Lower leg skin (tissue), 4 donors: ENCODE measurements around the gene LRRC36. TPM values are rescaled to one million over a fixed set of nuclear protein-coding genes. Genes with fewer than 3 reads are reported as not detected.
"Not testable (repeated sequence)": the region's sequence is repeated elsewhere in the genome, so short reads cannot be mapped to it uniquely, and the experiment has no call there.

Experiments
- DNase-seq, 2 donors: peaks; one replicate each; pipeline ENCODE4 v3.0.0-alpha.2; 2019; ENCODE audit warnings: low spot score in 2 of 2
- H3K4me3 ChIP-seq: fragments of 200-600 bp; sonication (generic); 2 replicates; pipeline ENCODE4 v1.5.1; 2017; ENCODE audit warnings: mild to moderate bottlenecking, low read depth; ENCODE audit not compliant: poor library complexity, severe bottlenecking
- POLR2A ChIP-seq, 2 donors: fragments of 450-650 bp; IDR thresholded peaks; one replicate each; pipeline ENCODE4 v1.6.1; 2016 to 2017; ENCODE audit warnings: antibody characterized with exemption in 2 of 2, mild to moderate bottlenecking in 1 of 2, moderate library complexity in 1 of 2
- WGBS, 2 donors: methylation state at CpG; one replicate each; pipeline ENCODE4 v1.1.5; 2018; 5-methylcytosine and 5-hydroxymethylcytosine counted together
- intact Hi-C: fragments of 100-400 bp; cut with DNase I; formaldehyde crosslinking; loops from one replicate; pipeline ENCODE4 v1.15.0; 2023; ENCODE audit warnings: low total_unique reads
- total RNA-seq, 4 donors: library from RNA; depleted of rRNA; stranded (reverse); fragments of >200 nt; gene quantifications; one replicate each; pipeline ENCODE4 v1.1.0, GENCODE V29; 2016
- TF ChIP-seq, protein P1 (sequence below), 3 donors: fragments of 450-650 bp; IDR thresholded peaks; one replicate each; pipeline ENCODE4 v1.5.1; 2016; ENCODE audit warnings: antibody characterized with exemption in 3 of 3, mild to moderate bottlenecking in 3 of 3, moderate library complexity in 2 of 3

LRRC36 gene
- total RNA-seq, 4 donors from 2014 or later, result 0.26 to 0.64 TPM; not detected in 2

DNA sequence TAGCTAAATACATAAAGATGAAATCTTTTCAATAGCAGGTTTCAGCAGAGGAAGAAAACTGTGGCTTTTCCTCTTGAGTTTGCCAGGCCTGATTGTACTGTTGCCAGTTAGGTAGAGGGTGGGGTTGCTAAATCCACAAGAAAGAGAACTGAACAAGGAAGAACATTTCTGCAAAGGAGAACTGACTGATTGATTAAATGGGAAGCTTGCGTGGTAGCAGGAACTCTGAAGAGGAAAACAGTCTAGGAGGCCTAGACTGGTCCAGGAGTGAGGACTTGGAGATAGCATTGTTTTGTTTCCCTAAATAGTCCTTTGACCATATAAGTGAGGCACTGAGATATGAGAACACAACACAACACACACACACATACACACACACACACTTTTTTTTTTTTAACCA, 18.8 kb downstream of the LRRC36 start:
- H3K4me3 ChIP-seq, result no peak overlapping the region
- WGBS, 2 donors, result 67 to 72% methylated on average over 1 of the region's 1 CpG
- no peak for DNase-seq
- TF ChIP-seq POLR2A (IDR thresholded peaks at IDR 0.05), result no peak
- TF ChIP-seq, protein P1, sequence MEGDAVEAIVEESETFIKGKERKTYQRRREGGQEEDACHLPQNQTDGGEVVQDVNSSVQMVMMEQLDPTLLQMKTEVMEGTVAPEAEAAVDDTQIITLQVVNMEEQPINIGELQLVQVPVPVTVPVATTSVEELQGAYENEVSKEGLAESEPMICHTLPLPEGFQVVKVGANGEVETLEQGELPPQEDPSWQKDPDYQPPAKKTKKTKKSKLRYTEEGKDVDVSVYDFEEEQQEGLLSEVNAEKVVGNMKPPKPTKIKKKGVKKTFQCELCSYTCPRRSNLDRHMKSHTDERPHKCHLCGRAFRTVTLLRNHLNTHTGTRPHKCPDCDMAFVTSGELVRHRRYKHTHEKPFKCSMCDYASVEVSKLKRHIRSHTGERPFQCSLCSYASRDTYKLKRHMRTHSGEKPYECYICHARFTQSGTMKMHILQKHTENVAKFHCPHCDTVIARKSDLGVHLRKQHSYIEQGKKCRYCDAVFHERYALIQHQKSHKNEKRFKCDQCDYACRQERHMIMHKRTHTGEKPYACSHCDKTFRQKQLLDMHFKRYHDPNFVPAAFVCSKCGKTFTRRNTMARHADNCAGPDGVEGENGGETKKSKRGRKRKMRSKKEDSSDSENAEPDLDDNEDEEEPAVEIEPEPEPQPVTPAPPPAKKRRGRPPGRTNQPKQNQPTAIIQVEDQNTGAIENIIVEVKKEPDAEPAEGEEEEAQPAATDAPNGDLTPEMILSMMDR (IDR thresholded peaks at IDR 0.05), result no peak
- intact Hi-C loops, result no loop called here

GRCh38 chr16:67346341-67346740, 19.7 kb downstream of the LRRC36 start:
- 73 to 82% methylated on average over 3 of the region's 3 CpGs for WGBS, 2 donors
- H3K4me3 ChIP-seq, result no peak overlapping the region
- intact Hi-C loops, result no loop called here
- no peak for DNase-seq
- TF ChIP-seq, protein P1 (IDR thresholded peaks at IDR 0.05), result no peak
- no peak for TF ChIP-seq POLR2A (IDR thresholded peaks at IDR 0.05)

GRCh38 chr16:67349172-67349571, 22.6 kb downstream of the LRRC36 start:
- no peak for TF ChIP-seq POLR2A (IDR thresholded peaks at IDR 0.05)
- TF ChIP-seq, protein P1 (IDR thresholded peaks at IDR 0.05), result no peak
- H3K4me3 ChIP-seq, result no peak overlapping the region
- DNase-seq, result no peak
- intact Hi-C loops, result no loop called here

DNA sequence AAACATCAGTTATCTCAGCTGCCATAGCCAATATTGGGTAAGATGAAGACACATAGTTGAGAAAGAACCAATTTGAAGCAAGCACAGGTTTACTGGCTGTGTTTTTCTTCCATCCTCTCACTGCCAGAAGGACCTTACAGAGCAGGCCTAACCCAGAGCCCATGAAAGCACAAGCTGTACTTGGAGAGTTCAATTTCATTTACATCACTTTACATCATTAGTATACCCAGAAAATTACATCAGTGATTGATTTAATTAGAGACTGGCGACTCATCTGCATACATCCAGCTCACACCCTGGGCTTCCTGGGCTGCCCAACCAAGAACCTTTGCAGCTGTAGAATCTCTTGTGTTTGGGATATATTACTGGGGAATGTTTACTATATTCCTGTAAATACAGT, 23.7 kb downstream of the LRRC36 start:
- no peak for DNase-seq
- 82 to 88% methylated on average over 1 of the region's 1 CpG for WGBS, 2 donors
- H3K4me3 ChIP-seq, result no peak overlapping the region
- intact Hi-C loops, result no loop called here
- no peak for TF ChIP-seq POLR2A (IDR thresholded peaks at IDR 0.05)
- TF ChIP-seq, protein P1 (IDR thresholded peaks at IDR 0.05), result no peak

GRCh38 chr16:67352463-67352862, 25.8 kb downstream of the LRRC36 start:
- intact Hi-C loops, DNase-seq, H3K4me3 ChIP-seq: not testable (repeated sequence)
- 95 to 96% methylated on average over 3 of the region's 3 CpGs for WGBS, 2 donors

DNA sequence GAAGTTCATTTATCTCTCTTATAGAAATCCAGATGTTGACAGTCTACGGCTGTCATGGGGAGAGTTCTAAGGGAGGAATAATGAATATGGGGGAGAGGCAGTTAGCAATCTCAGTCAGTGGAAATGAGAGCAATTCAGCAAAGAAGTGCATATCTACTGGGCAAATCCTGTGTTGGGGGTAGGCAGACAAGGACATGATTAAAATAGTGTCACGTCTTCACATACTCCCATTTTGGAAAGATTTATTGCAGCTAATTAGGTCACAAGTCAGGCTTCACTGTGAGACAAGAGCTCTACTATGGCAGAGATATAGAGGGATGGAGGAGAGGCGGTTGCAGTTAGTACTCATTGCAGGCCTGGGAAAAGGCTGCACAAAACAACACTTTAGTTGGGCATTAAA, 29.8 kb downstream of the LRRC36 start:
- DNase-seq, result no peak
- 76 to 80% methylated on average over 3 of the region's 3 CpGs for WGBS, 2 donors
- TF ChIP-seq, protein P1 (IDR thresholded peaks at IDR 0.05), result no peak
- TF ChIP-seq POLR2A (IDR thresholded peaks at IDR 0.05), result no peak
- intact Hi-C loops, result no loop called here
- H3K4me3 ChIP-seq, result no peak overlapping the region
